GM19239 (cell line): Measurements from ENCODE around the gene ZNF664.

Experiments
- DNase-seq: peaks from one replicate; pipeline ENCODE4 v3.0.0; 2011; ENCODE audit warnings: low spot score; ENCODE audit not compliant: insufficient read length
- FAIRE-seq: peaks from 2 replicates; lab custom pipeline; 2011; peaks lifted over from hg19 to GRCh38; lab: Jason Lieb, UNC

Gene ZNF664

GRCh38 chr12:123956249-123956648 lies 16.8 kb upstream of the ZNF664 start:
- no peak for FAIRE-seq
- no peak for DNase-seq

- no peak for DNase-seq
- no peak for FAIRE-seq
Measured at GRCh38 chr12:123957196-123957595, 15.8 kb upstream of the ZNF664 start.

GRCh38 chr12:123958462-123958861 lies 14.6 kb upstream of the ZNF664 start:
- FAIRE-seq, result no peak

GRCh38 chr12:123958876-123959275 lies 14.1 kb upstream of the ZNF664 start:
- FAIRE-seq, result no peak
- DNase-seq, result no peak

More at GRCh38 chr12:123958462-123958861, 14.6 kb upstream of the ZNF664 start:
- no peak for DNase-seq

- FAIRE-seq (no peak), DNase-seq (no peak)
Measured at GRCh38 chr12:123960029-123960735, 12.8 kb upstream of the ZNF664 start.

GRCh38 chr12:123960856-123961255 lies 12.2 kb upstream of the ZNF664 start:
- FAIRE-seq, result no peak
- DNase-seq, result no peak

GRCh38 chr12:123961585-123962345 lies 11.2 kb upstream of the ZNF664 start:
- DNase-seq (no peak), FAIRE-seq (no peak)

GRCh38 chr12:123962513-123962912 lies 10.5 kb upstream of the ZNF664 start:
- no peak for DNase-seq
- FAIRE-seq, result no peak

- FAIRE-seq (no peak), DNase-seq (no peak)
Measured at GRCh38 chr12:123963821-123964220, 9.2 kb upstream of the ZNF664 start.

- DNase-seq, result no peak
- FAIRE-seq, result no peak
Measured at GRCh38 chr12:123965382-123965781, 7.6 kb upstream of the ZNF664 start.

GRCh38 chr12:123966596-123966995 lies 6.4 kb upstream of the ZNF664 start:
- FAIRE-seq, result no peak
- no peak for DNase-seq

GRCh38 chr12:123967121-123967586 lies 5.9 kb upstream of the ZNF664 start:
- DNase-seq (no peak), FAIRE-seq (no peak)

GRCh38 chr12:123971449-123971769 lies 1.6 kb upstream of the ZNF664 start:
- DNase-seq (no peak), FAIRE-seq (peak; percentile 59)

- DNase-seq, result no peak
Measured at GRCh38 chr12:123971770-123972456, 1.1 kb upstream of the ZNF664 start.

GRCh38 chr12:123973552-123974341 lies 732 bp downstream of the ZNF664 start:
- DNase-seq, result no peak

More at GRCh38 chr12:123971770-123972456, 1.1 kb upstream of the ZNF664 start:
- no peak for FAIRE-seq

GRCh38 chr12:123976227-123976826 lies 3.3 kb downstream of the ZNF664 start:
- no peak for FAIRE-seq
- DNase-seq, result no peak

More at GRCh38 chr12:123973552-123974341, 732 bp downstream of the ZNF664 start:
- no peak for FAIRE-seq

- DNase-seq (no peak), FAIRE-seq (no peak)
Measured at GRCh38 chr12:123979566-123979965, 6.6 kb downstream of the ZNF664 start.

- DNase-seq (no peak), FAIRE-seq (no peak)
Measured at GRCh38 chr12:123982269-123982668, 9.3 kb downstream of the ZNF664 start.

GRCh38 chr12:123983822-123984485 lies 10.9 kb downstream of the ZNF664 start:
- no peak for DNase-seq

More at GRCh38 chr12:123983822-123984485, 10.9 kb downstream of the ZNF664 start:
- FAIRE-seq, result peak; percentile 11
